ENCODE measurements around the gene APBB1. TPM values are rescaled to one million over a fixed set of nuclear protein-coding genes. Genes with fewer than 3 reads are reported as not detected.

Gene APBB1
- total and polyA plus RNA-seq, 9 of the 15 experiments (the other 6 are each of a cell fraction or from before 2014, with no cell fraction given), result 0.04 to 0.73 (median 0.40) TPM

- TF ChIP-seq ZBTB11 (CRISPR knock-in tag; IDR thresholded peaks at IDR 0.05), result peak in 1 of 3 experiments; percentile 6; a peak in 1 of 6 replicates
- no peak for TF ChIP-seq SRSF9 (IDR thresholded peaks at IDR 0.05; ENCODE audit: borderline replicate concordance, low read depth, low read length)
- TF ChIP-seq SETDB1 (IDR thresholded peaks at IDR 0.05; ENCODE audit: low read length), result no peak
- TF ChIP-seq SRSF3 (IDR thresholded peaks at IDR 0.05; ENCODE audit: insufficient read depth, low read length), result no peak
- peak; percentile 77 for TF ChIP-seq EP400 (IDR thresholded peaks at IDR 0.05)
- TF ChIP-seq ZNF551 (CRISPR knock-in tag; IDR thresholded peaks at IDR 0.05), result no peak
- TF ChIP-seq ZBTB17 (CRISPR knock-in tag; IDR thresholded peaks at IDR 0.05), result no peak
- TF ChIP-seq NFE2L1 (tag; IDR thresholded peaks at IDR 0.05; ENCODE audit: borderline replicate concordance, low read depth), result no peak
- no peak for TF ChIP-seq ARID2 (IDR thresholded peaks at IDR 0.05)
- peak; percentile 20; the same call in 1 of the 2 replicates for TF ChIP-seq HCFC1 (IDR thresholded peaks at IDR 0.05; ENCODE audit: low read depth, low read length)
- TF ChIP-seq RAD51 (IDR thresholded peaks at IDR 0.05; ENCODE audit: borderline replicate concordance, low read depth), result 0 out of 2 replicates have a peak, but pooled peaks have one; percentile 24
- TF ChIP-seq MIER1 (IDR thresholded peaks at IDR 0.05; ENCODE audit: low read depth), result no peak
- no peak for TF ChIP-seq SNIP1 (IDR thresholded peaks at IDR 0.05; ENCODE audit: low read depth)
- no peak for TF ChIP-seq ZSCAN32 (CRISPR knock-in tag; IDR thresholded peaks at IDR 0.05)
- no peak for TF ChIP-seq TSC22D4 (tag; IDR thresholded peaks at IDR 0.05)
- no peak for TF ChIP-seq ZBTB12 (CRISPR knock-in tag; IDR thresholded peaks at IDR 0.05)
- TF ChIP-seq CCAR2 (IDR thresholded peaks at IDR 0.05; ENCODE audit: low read depth, low read length), result no peak
- no peak for TF ChIP-seq ZNF717 (CRISPR knock-in tag; IDR thresholded peaks at IDR 0.05)
- TF ChIP-seq SMARCE1 (IDR thresholded peaks at IDR 0.05), result no peak
- TF ChIP-seq CSDE1 (IDR thresholded peaks at IDR 0.05), result no peak
- TF ChIP-seq MEF2D (tag; conservative IDR thresholded peaks at IDR 0.05; ENCODE audit: low read depth), result no peak
- no peak for TF ChIP-seq HMBOX1 (IDR thresholded peaks at IDR 0.05)
- no peak for TF ChIP-seq CGGBP1 (CRISPR knock-in tag; IDR thresholded peaks at IDR 0.05)
Measured at GRCh38 chr11:6389905-6390717, 28.8 kb downstream of the APBB1 start, which contains the start of gene SMPD1 (continued).

Data from K562 (cell line).